Panc1 (cell line): Measurements from ENCODE around the gene WFIKKN2.

ENCODE experiments used
- POLR2AphosphoS5 ChIP-seq: IDR thresholded peaks from 2 replicates; pipeline ENCODE4 v1.6.1; 2012; ENCODE audit warnings: mild to moderate bottlenecking, low read depth, low read length, moderate library complexity
- TCF7L2 ChIP-seq: IDR thresholded peaks from 2 replicates; pipeline ENCODE4 v1.6.1; 2011; ENCODE audit warnings: mild to moderate bottlenecking, low read depth, low read length, inconsistent platforms
- TF ChIP-seq, protein P1 (sequence below): fragments of 450-650 bp; IDR thresholded peaks from 2 replicates; pipeline ENCODE4 v1.5.1; 2017; ENCODE audit warnings: mild to moderate bottlenecking
- TF ChIP-seq, protein P2 (sequence below), 2 experiments: IDR thresholded peaks; 2 replicates each; pipeline ENCODE4 v1.6.1; 2011 to 2012; ENCODE audit warnings: low read depth in 2 of 2, control low read depth in 1 of 2, low read length in 1 of 2, mild to moderate bottlenecking in 1 of 2, moderate library complexity in 1 of 2; ENCODE audit not compliant: insufficient read depth in 1 of 2

DNA sequence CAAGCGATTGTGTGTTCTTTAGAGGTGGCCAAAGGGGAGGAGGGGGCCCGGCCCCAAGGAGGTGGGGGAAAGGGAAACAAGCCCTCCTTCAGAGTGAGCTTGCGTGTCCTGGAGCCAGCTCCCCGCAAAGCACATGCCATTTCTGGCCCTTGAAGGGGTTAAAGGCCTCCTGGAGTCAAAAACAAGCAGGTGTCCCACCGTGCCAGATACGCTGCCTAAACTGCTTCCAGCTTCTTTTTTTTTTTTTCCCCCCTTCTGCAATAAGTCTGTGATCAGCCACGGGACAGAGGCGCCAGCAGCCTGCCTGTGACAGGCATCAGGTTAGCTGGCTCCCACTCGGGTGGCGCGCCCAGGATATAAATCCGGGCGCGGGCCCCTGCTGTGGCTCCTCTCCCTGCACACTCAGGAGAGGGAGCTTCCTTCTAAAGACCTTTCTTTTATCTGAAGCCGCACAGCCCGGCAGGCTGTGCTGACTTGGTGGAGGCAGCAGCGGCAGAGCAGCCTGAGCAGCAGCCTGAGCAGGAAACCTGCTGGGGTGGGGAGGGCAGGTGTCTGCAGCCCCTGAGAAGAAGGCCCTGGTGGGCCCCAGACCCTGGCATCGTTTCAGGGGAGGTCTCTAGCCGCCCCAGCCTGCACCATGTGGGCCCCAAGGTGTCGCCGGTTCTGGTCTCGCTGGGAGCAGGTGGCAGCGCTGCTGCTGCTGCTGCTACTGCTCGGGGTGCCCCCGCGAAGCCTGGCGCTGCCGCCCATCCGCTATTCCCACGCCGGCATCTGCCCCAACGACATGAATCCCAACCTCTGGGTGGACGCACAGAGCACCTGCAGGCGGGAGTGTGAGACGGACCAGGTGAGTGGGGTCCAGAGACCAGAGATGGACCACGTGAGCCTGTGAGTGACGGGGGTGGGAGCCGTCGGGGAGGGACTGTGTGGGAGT, at the start of gene WFIKKN2:
- TF ChIP-seq, protein P1, sequence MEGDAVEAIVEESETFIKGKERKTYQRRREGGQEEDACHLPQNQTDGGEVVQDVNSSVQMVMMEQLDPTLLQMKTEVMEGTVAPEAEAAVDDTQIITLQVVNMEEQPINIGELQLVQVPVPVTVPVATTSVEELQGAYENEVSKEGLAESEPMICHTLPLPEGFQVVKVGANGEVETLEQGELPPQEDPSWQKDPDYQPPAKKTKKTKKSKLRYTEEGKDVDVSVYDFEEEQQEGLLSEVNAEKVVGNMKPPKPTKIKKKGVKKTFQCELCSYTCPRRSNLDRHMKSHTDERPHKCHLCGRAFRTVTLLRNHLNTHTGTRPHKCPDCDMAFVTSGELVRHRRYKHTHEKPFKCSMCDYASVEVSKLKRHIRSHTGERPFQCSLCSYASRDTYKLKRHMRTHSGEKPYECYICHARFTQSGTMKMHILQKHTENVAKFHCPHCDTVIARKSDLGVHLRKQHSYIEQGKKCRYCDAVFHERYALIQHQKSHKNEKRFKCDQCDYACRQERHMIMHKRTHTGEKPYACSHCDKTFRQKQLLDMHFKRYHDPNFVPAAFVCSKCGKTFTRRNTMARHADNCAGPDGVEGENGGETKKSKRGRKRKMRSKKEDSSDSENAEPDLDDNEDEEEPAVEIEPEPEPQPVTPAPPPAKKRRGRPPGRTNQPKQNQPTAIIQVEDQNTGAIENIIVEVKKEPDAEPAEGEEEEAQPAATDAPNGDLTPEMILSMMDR: no peak
- TF ChIP-seq POLR2AphosphoS5 (no peak), TCF7L2 (no peak)
- TF ChIP-seq, protein P2, sequence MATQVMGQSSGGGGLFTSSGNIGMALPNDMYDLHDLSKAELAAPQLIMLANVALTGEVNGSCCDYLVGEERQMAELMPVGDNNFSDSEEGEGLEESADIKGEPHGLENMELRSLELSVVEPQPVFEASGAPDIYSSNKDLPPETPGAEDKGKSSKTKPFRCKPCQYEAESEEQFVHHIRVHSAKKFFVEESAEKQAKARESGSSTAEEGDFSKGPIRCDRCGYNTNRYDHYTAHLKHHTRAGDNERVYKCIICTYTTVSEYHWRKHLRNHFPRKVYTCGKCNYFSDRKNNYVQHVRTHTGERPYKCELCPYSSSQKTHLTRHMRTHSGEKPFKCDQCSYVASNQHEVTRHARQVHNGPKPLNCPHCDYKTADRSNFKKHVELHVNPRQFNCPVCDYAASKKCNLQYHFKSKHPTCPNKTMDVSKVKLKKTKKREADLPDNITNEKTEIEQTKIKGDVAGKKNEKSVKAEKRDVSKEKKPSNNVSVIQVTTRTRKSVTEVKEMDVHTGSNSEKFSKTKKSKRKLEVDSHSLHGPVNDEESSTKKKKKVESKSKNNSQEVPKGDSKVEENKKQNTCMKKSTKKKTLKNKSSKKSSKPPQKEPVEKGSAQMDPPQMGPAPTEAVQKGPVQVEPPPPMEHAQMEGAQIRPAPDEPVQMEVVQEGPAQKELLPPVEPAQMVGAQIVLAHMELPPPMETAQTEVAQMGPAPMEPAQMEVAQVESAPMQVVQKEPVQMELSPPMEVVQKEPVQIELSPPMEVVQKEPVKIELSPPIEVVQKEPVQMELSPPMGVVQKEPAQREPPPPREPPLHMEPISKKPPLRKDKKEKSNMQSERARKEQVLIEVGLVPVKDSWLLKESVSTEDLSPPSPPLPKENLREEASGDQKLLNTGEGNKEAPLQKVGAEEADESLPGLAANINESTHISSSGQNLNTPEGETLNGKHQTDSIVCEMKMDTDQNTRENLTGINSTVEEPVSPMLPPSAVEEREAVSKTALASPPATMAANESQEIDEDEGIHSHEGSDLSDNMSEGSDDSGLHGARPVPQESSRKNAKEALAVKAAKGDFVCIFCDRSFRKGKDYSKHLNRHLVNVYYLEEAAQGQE (IDR thresholded peaks at IDR 0.05; ENCODE audit: insufficient read depth in 1 of 2, low read depth in 2 of 2, low read length in 1 of 2): no peak
